GM19023 (cell line): ENCODE measurements around the gene LNX1.

Experiments
- ATAC-seq: cut with Tn5 transposase; IDR thresholded peaks from one replicate; pipeline ENCODE4 v1.9.1; 2021; ENCODE audit warnings: mild to moderate bottlenecking, moderate library complexity; ENCODE audit not compliant: unreplicated experiment

The LNX1 gene

DNA sequence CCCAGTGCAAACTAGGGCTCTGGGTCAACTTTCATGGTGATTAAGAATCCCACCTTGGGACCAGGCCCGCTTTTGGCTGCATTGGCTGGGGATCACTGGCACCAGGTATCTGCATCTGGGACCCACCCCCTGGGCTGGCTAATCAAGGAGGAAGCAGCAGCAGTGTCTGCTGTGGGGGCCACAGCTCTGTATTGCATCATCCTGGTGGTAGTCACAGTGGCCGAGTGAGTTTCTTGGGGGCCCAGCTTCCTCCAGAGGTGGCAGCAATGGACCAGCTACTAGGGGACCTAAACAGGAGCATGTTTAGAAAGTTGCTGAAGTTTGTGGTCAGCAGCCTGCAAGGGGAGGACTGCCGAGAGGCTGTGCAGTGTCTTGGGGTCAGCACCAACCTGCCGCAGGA, 15.7 kb downstream of the LNX1 start:
- no peak for ATAC-seq

DNA sequence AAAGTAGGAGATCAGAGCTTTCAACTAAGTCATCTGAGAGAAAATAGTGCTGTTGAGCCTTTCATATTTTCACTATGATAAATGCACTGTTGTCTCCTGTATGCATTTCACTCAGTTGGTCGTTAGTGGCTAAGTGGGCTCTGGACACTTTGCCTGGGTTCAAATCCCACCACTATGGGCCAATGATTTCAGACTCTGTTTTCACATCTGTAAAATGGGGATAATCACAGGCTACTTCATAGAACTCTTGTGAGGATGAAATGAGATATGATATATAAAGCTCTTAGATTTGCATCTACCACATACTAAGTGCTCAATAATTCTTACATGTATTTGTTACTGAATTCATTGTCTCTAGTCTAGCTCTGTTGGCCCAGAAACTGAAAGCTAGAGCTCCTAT, 16.8 kb downstream of the LNX1 start:
- ATAC-seq = no peak

DNA sequence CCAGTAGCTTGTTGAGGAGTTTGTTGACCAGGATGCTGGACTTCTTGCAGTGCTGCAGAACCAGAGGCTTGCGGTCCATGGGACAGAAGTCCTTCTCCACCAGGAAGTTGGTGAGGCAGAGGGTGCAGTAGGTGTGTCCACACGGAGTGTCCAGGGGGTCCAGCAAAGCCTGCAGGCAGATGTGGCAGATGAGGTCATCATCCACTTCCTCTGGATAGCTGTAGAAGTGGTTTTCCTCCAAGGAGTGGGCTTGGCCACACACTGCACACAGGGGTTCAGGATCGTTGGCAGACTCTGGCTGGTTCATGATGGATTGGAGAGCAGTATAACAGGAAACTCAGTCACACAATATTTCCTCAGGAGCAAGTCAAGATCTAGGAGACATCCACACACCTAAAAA, 17.6 kb downstream of the LNX1 start:
- no peak for ATAC-seq

DNA sequence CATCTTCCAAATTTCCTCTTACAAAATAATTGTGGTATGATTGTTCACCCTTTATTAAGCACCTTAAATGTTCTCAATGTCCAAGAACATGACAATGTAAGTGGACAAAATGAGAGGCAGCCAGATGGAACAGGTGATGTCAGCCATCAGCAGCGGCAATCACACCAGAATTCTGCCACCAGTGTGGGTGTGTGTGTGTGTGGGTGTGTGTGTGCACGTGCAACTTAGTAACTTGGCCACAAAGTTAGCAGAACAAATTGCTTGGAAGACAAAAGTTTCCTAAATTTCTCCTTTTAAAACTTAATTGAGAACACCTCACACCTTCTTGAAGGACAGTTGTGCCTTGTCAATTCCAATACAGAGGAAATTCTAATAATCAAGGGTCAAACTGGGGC, 18.7 kb downstream of the LNX1 start:
- ATAC-seq = no peak

DNA sequence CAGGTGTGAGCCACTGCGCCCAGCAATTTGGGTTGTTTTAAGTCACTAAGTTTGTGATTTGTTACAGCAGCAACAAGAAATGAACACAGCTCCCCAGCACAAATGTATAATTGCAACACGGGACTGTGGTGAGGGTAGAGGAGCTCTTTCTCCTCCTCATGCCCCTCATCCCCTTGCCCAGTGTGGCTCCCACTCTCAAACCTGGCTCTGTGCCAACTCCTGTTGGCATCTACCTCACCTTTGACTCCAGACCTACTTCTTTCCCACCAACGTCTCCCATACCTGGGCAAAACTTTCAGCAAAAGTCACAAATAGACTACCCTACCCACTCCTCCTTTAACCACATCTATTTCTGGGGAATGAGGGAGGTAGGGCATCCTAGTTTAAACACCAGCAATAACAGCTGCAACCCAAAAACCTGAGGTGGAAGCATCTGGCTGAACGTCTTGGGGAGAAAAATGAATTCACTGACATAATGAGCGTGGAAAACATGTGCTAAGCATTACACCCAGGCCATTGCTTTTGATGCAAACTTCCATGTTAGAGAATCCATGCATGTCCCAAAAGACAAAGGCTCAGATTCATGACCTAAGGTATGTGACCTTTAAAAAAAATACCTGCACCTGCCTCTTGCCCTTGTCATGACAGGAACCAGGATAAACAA, 19.2 kb downstream of the LNX1 start:
- no peak for ATAC-seq

DNA sequence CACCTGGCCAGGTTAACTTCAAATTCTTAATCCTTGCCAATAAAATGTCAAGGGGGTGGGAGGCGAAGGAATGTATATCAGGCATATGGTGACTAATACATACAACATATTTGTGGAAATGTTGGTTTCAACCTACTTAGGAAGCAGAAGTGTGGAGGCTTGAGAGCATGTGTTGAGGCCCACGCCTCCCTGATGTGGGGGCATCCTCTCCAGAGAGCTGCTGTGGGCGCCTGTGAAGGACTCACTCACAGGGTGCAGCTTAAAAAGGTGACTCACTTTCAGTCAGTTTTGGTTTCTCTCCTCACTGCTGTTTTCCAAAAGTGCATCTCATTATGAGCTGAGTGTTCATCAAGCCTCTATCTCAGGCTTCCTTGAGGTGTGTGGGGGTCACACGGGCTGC, 27.5 kb downstream of the LNX1 start:
- no peak for ATAC-seq

DNA sequence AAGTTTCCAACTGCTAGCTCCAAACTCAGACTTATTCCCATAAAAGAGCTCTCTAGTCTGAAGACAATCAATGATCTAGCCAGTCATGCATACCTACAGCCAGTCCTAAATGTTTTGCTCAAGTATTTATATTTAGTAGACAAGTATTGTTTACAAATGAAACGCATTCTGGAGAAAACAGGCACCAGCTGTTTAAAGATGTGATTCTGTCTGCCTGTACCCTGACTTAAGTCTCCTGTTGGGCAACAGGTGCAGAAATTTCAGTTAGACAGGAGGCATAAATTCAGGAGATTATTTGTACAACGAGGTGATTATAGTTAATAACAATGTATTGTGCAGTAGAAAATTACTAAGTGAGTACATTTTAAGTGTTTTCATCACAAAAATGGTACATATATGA, 28.9 kb downstream of the LNX1 start:
- no peak for ATAC-seq

DNA sequence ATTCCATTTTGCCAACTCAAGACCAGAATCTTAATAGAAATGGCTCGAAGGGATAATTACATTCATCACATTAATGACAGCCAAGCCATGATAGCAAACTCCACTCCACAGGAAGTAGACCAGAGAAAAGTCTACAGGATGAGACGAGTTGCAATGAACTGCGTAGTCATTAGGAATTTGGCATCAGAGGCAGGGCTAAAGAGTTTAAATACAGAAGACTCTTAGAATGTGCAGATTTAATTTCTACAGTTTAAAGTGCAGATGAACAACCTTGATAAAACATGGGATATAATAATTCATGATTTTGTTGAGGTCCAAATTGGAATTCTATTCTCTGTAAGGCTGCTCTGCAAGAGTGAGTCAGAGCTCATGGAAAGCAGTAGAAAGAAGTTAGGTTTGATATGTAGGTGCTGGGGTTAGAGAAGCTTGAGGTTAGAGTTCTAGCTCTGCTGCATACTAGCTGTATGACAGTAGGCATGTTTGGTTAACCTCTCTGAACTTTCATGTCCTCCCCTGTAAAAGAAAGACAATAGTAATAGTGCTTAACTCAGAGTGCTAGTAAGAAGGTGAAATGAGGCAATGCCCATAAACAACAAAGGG, 32.2 kb downstream of the LNX1 start:
- ATAC-seq = no peak

DNA sequence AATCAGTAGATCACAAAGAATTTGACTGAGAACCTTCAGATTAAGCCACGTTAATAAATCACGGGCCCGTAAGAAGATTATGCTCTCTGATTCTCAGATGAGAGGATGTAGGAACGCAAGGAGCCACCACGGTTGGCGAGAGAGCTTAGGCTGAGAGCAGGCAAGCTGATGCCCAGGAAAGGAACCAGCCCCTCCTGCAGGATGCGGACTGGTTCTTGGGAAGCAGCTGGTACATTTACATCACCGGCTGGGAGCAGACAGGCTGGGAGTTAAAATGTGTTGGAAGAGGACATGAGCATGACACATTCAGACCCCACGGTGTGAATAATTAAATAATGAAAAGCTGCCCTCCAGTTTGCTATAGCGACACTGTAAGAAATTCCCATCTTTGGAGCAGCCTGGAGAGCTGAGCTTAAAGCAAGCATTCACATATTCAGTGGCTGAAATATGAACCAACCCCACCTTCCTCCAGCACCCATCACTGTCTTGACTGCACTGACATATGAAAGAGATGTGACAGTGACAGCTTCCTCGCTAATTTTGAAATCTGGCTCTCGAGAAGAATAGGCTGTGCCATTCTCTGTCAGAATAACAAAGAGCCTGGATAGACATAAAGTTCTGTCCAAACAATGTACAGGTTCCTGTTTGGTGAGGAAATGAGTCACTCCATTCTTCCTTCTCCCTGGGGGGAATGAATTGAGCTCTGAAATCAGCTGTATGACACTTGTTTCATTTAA, 33.1 kb downstream of the LNX1 start:
- ATAC-seq = no peak

DNA sequence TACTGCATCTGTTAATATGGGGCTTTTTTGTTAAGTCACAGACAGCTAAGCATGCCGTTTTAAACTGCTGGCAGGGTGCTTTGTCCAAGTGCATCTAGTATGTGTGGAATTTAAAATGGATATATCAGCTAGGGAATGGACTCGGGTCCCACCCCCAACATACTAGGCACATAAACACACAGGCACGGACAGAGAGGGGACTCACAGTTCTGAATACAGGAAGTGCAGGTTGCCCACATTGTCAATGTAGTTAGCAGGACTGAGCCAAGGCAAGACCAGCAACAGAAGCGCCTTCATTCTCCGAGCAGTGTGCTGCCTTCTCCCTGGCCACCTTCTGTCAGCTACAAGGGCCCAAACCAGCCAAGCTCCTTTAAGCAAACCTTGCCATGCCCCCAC, 33.6 kb downstream of the LNX1 start:
- no peak for ATAC-seq

DNA sequence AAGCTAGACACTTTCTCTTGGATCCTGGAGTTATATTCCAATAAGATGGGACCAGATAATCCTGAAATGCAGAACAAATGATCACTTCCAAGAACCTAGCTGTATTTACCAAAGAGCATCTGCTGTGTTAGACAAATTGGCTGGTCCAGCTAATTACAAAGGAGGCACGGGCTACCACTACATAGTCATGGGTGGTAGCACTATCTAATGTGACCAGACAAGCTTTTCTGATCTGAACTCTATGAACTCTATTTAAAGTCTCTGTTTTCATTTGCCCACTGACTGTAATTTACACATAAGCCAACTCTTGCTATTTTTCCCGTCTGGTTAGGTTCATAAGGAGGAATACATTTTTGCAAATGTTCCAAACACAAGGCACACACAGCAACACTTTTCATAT, 34.6 kb downstream of the LNX1 start:
- no peak for ATAC-seq

DNA sequence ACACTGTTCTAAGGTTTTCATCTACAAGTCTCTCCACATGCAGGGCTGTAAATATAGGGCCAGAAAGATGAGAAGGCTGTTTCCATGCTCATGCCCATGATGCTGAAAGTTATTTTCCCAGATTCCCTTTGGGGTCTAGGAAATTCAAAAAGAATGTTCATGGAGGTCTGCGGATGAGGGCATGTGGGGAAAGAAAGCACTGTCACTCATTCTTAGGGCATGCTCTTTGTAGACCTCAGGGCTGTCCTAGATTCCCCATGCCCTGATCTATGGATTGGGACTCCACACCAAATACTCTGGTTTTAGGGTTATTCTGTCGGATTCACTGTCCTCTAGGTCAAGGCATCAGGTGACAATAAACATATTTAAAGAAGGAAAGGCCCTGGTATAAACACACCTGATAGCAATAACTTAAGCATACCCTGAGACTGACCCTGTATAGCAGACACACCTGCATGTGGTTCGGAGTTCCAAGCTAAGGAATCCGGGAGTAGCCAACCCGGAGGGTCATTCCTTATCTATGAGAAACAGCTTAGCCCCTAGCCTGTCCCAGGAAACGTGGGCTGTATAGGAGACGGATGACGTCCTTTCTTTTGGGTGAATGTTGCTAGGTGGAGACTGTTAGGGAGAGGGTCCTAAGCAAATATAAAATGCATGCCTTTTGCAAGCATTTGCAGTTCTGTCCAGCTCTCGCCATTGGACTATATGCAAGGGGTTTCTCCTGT, 37.6 kb downstream of the LNX1 start:
- no peak for ATAC-seq

DNA sequence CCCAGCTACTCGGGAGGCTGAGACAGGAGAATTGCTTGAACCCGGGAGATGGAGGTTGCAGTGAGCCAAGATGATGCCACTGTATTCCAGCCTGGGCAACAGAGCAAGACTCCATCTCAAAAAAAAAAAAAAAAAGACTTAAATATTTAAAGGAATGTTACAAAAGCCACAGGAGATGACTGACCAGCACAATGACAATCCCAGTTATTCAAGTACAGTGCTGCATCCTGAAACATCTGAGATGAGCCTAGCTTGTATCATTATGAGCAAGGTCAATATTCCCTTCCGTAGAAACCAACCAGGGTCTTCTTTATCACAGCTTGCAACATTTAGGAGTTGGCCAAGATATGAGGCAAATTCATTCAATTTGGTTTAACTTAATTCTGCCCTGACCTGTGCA, 38.6 kb downstream of the LNX1 start:
- no peak for ATAC-seq

DNA sequence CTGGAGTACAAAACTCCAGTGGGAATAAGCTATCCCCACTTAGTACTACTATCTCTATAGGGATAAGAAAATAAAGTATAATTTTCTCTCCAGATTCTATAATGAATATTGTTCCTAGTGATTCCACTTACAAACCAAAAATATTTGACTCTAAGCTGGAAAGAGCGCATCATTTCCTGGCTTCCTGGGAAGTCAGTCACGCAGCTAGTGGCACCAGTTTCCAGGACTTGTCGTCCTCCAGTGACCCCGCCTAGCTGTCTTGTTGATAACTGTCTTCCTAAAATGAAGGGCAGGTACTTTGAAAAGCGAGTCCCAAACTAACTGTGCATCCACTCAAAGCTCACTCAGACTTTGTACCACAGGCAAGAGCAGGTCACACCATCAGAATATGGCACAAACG, 39.3 kb downstream of the LNX1 start:
- no peak for ATAC-seq

DNA sequence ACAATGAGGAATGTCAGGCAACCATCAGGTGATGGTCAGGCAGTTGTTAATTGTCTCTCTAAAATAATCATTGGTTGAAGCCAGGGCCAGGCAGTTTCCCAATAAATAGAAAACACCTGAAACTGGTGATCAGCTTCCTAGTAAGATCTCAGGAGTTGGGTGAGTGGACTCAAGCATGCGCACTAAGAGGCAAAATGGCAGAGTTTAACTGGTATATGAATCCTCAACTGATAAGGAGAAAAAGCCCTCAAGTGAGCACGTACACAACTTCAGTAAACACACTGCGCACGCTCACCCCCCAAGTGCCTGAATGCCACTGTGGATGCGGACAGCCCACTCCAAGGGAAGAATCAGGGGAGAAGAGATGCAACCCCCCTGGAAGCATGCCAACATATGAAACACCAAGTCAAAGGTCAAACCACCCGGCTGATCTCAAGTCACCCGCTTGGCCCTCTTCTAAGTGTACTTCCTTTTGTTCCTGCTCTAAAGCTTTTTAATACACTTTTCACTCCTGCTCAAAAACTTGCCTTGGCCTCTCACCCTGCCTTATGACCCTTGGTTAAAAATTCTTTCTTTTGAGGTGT, 39.9 kb downstream of the LNX1 start:
- no peak for ATAC-seq

DNA sequence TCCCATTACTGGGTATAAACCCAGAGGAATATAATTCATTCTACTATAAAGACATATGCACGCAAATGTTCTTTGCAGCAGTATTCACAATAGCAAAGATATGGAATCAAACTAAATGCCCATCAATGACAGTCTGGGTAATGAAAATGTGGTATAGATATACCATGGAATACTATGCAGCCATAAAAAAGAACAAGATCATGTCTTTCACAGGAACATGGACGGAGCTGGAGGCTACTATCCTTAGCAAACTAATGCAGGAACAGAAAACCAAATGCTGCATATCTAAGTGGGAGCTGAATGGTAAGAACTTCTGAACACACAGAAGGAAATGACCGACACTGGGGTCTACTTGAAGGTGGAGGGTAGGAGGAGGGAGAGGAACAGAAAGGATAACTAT, 42.6 kb downstream of the LNX1 start:
- ATAC-seq = no peak

DNA sequence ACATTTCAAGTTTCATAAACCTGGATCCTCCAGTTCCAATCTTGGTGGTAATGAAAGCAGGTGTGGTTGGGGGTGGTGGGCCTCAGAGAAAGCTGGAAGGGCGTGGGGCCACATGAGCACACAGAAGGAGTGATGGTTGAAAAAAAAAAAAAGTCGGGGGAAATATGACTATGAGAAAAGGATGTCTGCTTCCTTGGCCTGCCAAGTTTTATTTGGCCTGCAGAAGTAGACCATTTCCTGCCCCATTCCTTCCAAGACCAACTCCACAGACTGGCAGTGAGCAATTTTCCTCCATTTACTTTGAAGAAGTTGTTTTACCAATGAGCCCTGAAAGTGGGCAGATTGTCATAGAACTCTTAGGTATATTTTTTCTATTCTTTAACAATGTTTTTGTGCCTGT, 43.3 kb downstream of the LNX1 start:
- no peak for ATAC-seq

DNA sequence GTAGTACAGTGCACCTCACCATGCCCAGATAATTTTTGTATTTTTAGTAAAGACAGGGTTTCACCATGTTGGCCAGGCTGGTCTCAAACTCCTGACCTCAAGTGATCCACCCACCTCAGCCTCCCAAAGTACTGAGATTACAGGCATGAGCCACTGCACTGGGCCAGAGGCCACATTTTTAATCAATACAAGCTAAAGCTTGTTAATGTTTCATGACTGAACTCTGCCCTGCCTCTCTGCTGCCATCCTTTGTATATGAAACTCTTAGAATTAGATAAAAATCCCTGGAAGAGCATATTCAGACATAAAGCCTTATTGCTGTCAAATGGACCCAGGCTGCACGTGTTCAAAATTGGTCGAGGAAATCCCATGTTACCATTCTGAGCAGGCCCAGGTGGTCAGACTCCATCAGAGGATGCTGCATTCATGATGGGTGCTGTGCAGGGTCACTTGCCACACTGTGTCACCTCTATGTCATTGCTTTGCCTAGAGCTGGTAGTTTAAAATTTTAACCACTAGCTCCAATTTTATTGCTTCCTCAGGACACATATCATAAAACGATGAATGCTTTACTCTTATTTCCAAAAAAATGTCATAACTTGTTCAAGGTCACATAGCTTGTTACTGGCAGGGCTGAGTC, 45.2 kb downstream of the LNX1 start:
- no peak for ATAC-seq

DNA sequence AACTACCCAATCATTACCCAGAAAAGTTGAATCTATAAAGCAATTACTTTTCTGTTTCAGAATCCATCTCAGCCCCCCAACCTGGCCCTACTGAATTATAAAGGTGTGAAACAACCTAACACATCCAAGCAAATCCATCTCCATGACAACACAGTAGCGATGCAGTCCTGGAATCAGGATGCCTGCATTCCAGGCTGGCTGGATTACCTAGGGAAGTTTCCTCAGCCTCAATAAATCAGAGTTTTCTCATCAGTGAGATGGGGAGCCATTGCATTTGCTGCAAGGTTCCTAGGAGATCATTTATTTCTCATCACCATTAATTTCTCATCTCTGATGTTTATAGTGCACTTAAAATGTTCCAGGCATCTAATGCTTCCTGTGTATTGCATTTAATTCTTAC, 46.0 kb downstream of the LNX1 start:
- no peak for ATAC-seq

DNA sequence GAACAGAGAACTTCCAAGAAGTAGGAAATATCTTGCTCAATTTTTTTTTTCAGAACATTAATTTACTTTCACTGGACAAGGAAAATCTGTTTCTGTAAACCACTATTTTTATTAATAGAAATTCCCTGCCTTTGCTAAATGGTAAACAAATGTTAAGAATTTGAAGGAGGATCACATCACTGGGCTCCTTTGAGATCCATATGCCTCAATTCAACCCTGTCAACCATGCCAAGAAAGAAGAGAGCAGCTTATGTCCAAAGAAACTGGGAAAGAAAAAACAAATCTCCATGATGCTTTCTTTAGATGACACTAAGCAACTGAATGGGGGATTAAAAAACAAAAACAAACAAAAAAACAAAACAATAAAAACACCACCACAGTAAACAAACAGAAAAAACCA, 47.7 kb downstream of the LNX1 start:
- no peak for ATAC-seq

DNA sequence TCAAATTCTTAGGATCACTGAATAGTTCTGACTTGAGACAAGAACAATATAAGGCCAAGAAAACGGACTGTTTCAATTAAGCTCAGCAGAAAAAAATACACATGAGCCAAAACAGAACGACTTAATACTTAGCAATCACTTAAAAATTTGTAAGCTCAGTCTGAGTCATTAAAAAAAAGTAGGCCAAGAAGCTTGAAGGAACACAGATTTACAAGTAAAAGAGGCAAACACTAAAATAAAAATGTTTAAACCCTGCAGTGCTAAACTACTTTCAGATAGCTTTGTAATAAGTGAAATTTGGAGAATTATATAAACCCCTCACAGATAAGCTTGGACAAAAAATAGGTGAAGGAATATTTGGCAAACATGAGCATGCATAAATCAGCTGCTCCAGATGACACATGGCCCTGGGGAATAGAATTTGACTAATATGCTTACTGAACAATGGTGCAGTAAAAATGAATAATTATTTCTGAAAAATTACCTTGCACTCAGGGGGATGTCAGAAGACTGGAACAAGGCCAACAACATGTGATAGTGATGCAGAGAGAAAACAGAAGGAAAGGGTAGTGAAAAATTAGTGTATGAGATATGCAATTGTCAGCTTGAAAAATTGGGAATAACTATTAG, 49.6 kb downstream of the LNX1 start:
- ATAC-seq = no peak
